IgD-negative memory B cell (primary cell): ENCODE results near the gene ADNP2. TPM values are rescaled to one million over a fixed set of nuclear protein-coding genes. Genes with fewer than 3 reads are reported as not detected.
"Not testable (repeated sequence)": the region's sequence is repeated elsewhere in the genome, so short reads cannot be mapped to it uniquely, and the experiment has no call there.

Experiments used
- H3K27ac Mint-ChIP-seq, 3 donors: one replicate each; pipeline ENCODE4 v1.8.0; 2020 to 2022; ENCODE audit warnings: mild to moderate bottlenecking in 3 of 3, mixed read lengths in 3 of 3, moderate library complexity in 1 of 3
- H3K27me3 Mint-ChIP-seq: one replicate; pipeline ENCODE4 v1.8.0; 2021; ENCODE audit warnings: mixed read lengths
- H3K36me3 Mint-ChIP-seq: one replicate; pipeline ENCODE4 v1.8.0; 2020; ENCODE audit warnings: mild to moderate bottlenecking, mixed read lengths
- H3K4me1 Mint-ChIP-seq, 3 donors: one replicate each; pipeline ENCODE4 v1.8.0; 2020 to 2022; ENCODE audit warnings: mixed read lengths in 3 of 3, mild to moderate bottlenecking in 1 of 3
- H3K4me3 Mint-ChIP-seq, 4 donors: one replicate each; pipeline ENCODE4 v1.8.0; 2020 to 2022; ENCODE audit warnings: mild to moderate bottlenecking in 4 of 4, mixed read lengths in 4 of 4, moderate library complexity in 3 of 4
- H3K9me3 Mint-ChIP-seq, 3 donors: one replicate each; pipeline ENCODE4 v1.8.0; 2020 to 2021; ENCODE audit warnings: mixed read lengths in 3 of 3, mild to moderate bottlenecking in 1 of 3
- polyA plus RNA-seq: library from polyadenylated mRNA; unstranded; fragments of 300-500 nt; fragmentation: Illumina TruSeq; gene quantifications from one replicate; pipeline ENCODE4 v1.2.3, GENCODE V29; 2021

Gene ADNP2
- polyA plus RNA-seq, 1 donor from 2014 or later, result 4.6 TPM

- no peaks in the 10 kb centered on the region for H3K36me3 Mint-ChIP-seq
- H3K27ac Mint-ChIP-seq, result no peak overlapping the region
- peak overlapping the region; percentile 75 to 96 (median 86) for H3K4me3 Mint-ChIP-seq
- H3K9me3 Mint-ChIP-seq, result no peaks in the 10 kb centered on the region
- no peaks in the 10 kb centered on the region for H3K27me3 Mint-ChIP-seq
- peaks cover 4 to 11% (median 8%) of the 10 kb centered on the region in 3 donors for H3K4me1 Mint-ChIP-seq
These were observed 38.0 kb downstream of the ADNP2 start for GRCh38 chr18:80147037-80147417.

GRCh38 chr18:80147418-80148325, 38.6 kb downstream of the ADNP2 start:
- H3K9me3 Mint-ChIP-seq, result no peaks in the 10 kb centered on the region
- no peaks in the 10 kb centered on the region for H3K27me3 Mint-ChIP-seq
- H3K4me1 Mint-ChIP-seq, result peaks cover 6 to 11% (median 8%) of the 10 kb centered on the region in 3 donors
- no peaks in the 10 kb centered on the region for H3K36me3 Mint-ChIP-seq
- H3K4me3 Mint-ChIP-seq, result peak overlapping the region; percentile 75 to 96 (median 92)
- H3K27ac Mint-ChIP-seq, result peak overlapping the region; percentile 21 to 83 (median 83)

- H3K4me1 Mint-ChIP-seq, result peaks cover 6 to 11% (median 8%) of the 10 kb centered on the region in 3 donors
- H3K27ac Mint-ChIP-seq, result peak overlapping the region in 2 of 3 donors; percentile 22 to 61
- H3K27me3 Mint-ChIP-seq, result no peaks in the 10 kb centered on the region
- H3K4me3 Mint-ChIP-seq, result peak overlapping the region; percentile 75 to 96 (median 92)
- no peaks in the 10 kb centered on the region for H3K9me3 Mint-ChIP-seq
- H3K36me3 Mint-ChIP-seq, result no peaks in the 10 kb centered on the region
These were observed 39.5 kb downstream of the ADNP2 start for GRCh38 chr18:80148326-80149199.

- Mint-ChIP-seq H3K36me3 (no peaks in the 10 kb centered on the region), H3K9me3 (no peaks in the 10 kb centered on the region), H3K27me3 (no peaks in the 10 kb centered on the region), H3K4me1 (peaks cover 6 to 14% (median 10%) of the 10 kb centered on the region in 3 donors), H3K27ac (no peak overlapping the region), H3K4me3 (no peak overlapping the region)
These were observed 40.6 kb downstream of the ADNP2 start for GRCh38 chr18:80149667-80150066.

- Mint-ChIP-seq H3K9me3 (no peaks in the 10 kb centered on the region), H3K4me1 (peaks cover 5 to 6% (median 5%) of the 10 kb centered on the region in 3 donors), H3K4me3 (no peak overlapping the region), H3K27me3 (no peaks in the 10 kb centered on the region), H3K27ac (no peak overlapping the region), H3K36me3 (no peaks in the 10 kb centered on the region)
These were observed 45.2 kb downstream of the ADNP2 start for GRCh38 chr18:80154293-80154692.

GRCh38 chr18:80157708-80158343, 48.8 kb downstream of the ADNP2 start:
- Mint-ChIP-seq H3K9me3 (peaks cover 0 to 2% (median 0%) of the 10 kb centered on the region in 3 donors), H3K4me3 (no peak overlapping the region), H3K36me3 (no peaks in the 10 kb centered on the region), H3K27ac (no peak overlapping the region), H3K4me1 (peaks cover 0 to 5% (median 2%) of the 10 kb centered on the region in 3 donors), H3K27me3 (peaks cover 15% of the 10 kb centered on the region)

- peaks cover 0 to 5% (median 2%) of the 10 kb centered on the region in 3 donors for H3K4me1 Mint-ChIP-seq
- H3K4me3 Mint-ChIP-seq, result no peak overlapping the region
- no peak overlapping the region for H3K27ac Mint-ChIP-seq
- H3K9me3 Mint-ChIP-seq, result peaks cover 0 to 2% (median 0%) of the 10 kb centered on the region in 3 donors
- no peaks in the 10 kb centered on the region for H3K36me3 Mint-ChIP-seq
- peaks cover 15% of the 10 kb centered on the region for H3K27me3 Mint-ChIP-seq
These were observed 49.3 kb downstream of the ADNP2 start for GRCh38 chr18:80158365-80158764.

- Mint-ChIP-seq H3K27ac (no peak overlapping the region), H3K27me3 (peaks cover 15% of the 10 kb centered on the region), H3K4me3 (no peak overlapping the region), H3K4me1 (no peaks in the 10 kb centered on the region), H3K36me3 (no peaks in the 10 kb centered on the region), H3K9me3 (peaks cover 3 to 8% (median 8%) of the 10 kb centered on the region in 3 donors)
These were observed 50.9 kb downstream of the ADNP2 start for GRCh38 chr18:80159713-80160636.

- Mint-ChIP-seq H3K9me3 (peaks cover 3 to 12% (median 8%) of the 10 kb centered on the region in 3 donors), H3K36me3 (no peaks in the 10 kb centered on the region), H3K4me1 (no peaks in the 10 kb centered on the region), H3K4me3 (no peak overlapping the region), H3K27me3 (peaks cover 15% of the 10 kb centered on the region), H3K27ac (no peak overlapping the region)
These were observed 52.8 kb downstream of the ADNP2 start for GRCh38 chr18:80161781-80162417.

GRCh38 chr18:80163183-80163582, 54.1 kb downstream of the ADNP2 start:
- Mint-ChIP-seq H3K4me3 (no peak overlapping the region), H3K36me3 (no peaks in the 10 kb centered on the region), H3K9me3 (peaks cover 3 to 12% (median 8%) of the 10 kb centered on the region in 3 donors), H3K27me3 (peaks cover 15% of the 10 kb centered on the region), H3K4me1 (no peaks in the 10 kb centered on the region), H3K27ac (no peak overlapping the region)

GRCh38 chr18:80164727-80165355, 55.8 kb downstream of the ADNP2 start:
- Mint-ChIP-seq H3K27me3 (peaks cover 16% of the 10 kb centered on the region), H3K9me3 (peaks cover 3 to 12% (median 8%) of the 10 kb centered on the region in 3 donors), H3K27ac (peak overlapping the region in 1 of 3 donors; percentile 19)
- H3K4me1 Mint-ChIP-seq, H3K36me3 Mint-ChIP-seq, H3K4me3 Mint-ChIP-seq: not testable (repeated sequence)

- H3K4me3 Mint-ChIP-seq, result no peak overlapping the region
- H3K4me1 Mint-ChIP-seq, result peaks cover 0 to 2% (median 0%) of the 10 kb centered on the region in 3 donors
- no peak overlapping the region for H3K27ac Mint-ChIP-seq
- no peaks in the 10 kb centered on the region for H3K36me3 Mint-ChIP-seq
- peaks cover 20% of the 10 kb centered on the region for H3K27me3 Mint-ChIP-seq
- H3K9me3 Mint-ChIP-seq, result peaks cover 3 to 12% (median 8%) of the 10 kb centered on the region in 3 donors
These were observed 57.2 kb downstream of the ADNP2 start for GRCh38 chr18:80166240-80166639.

- peaks cover 0 to 5% (median 3%) of the 10 kb centered on the region in 3 donors for H3K4me1 Mint-ChIP-seq
- peak overlapping the region in 1 of 4 donors; percentile 9 for H3K4me3 Mint-ChIP-seq
- peaks cover 3 to 12% (median 8%) of the 10 kb centered on the region in 3 donors for H3K9me3 Mint-ChIP-seq
- H3K27me3 Mint-ChIP-seq, result peaks cover 23% of the 10 kb centered on the region
- H3K27ac Mint-ChIP-seq, result no peak overlapping the region
- no peaks in the 10 kb centered on the region for H3K36me3 Mint-ChIP-seq
These were observed 57.7 kb downstream of the ADNP2 start for GRCh38 chr18:80166725-80167124.
